Measurements from ENCODE around the gene TRAPPC11. TPM values are rescaled to one million over a fixed set of nuclear protein-coding genes. Genes with fewer than 3 reads are reported as not detected.

The TRAPPC11 gene
- polyA plus RNA-seq, 1 of the 3 experiments (the other 2 are of a cell fraction) = 18.8 TPM

DNA sequence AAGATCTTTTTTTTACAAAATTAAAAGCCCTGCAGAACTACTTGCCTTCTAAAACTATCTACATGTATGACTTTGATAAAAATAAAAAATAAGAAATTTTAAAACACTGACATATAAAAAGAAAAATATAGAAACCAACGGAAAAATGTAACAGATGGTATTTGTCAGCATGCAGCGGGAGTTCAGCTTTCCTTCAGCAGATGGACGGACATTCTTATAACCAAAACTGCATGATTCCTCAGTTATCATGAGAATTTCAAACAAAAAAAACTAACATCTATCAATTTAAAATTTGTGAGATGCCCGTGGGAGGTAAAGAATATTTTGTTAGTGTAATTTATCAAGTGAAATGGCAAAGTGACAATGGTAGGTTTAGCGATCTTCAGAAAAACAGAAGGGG, 23.4 kb upstream of the TRAPPC11 start:
- no peaks in the 10 kb centered on the region for H3K4me1 ChIP-seq (ENCODE audit: control insufficient read depth in 1 of 2, insufficient read depth in 2 of 2, low read depth in 1 of 2, low read length in 1 of 2)
- TF ChIP-seq, protein P1, sequence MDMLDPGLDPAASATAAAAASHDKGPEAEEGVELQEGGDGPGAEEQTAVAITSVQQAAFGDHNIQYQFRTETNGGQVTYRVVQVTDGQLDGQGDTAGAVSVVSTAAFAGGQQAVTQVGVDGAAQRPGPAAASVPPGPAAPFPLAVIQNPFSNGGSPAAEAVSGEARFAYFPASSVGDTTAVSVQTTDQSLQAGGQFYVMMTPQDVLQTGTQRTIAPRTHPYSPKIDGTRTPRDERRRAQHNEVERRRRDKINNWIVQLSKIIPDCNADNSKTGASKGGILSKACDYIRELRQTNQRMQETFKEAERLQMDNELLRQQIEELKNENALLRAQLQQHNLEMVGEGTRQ (IDR thresholded peaks at IDR 0.05; ENCODE audit: borderline replicate concordance, low read depth, low read length) = no peak
- TF ChIP-seq NRF1 (IDR thresholded peaks at IDR 0.05; ENCODE audit: low read depth, low read length) (no peak), TCF12 (IDR thresholded peaks at IDR 0.05) (no peak), RAD21 (IDR thresholded peaks at IDR 0.05; ENCODE audit: low read length) (no peak), MEF2A (IDR thresholded peaks at IDR 0.05; ENCODE audit: borderline replicate concordance, low read depth) (no peak), GATA2 (CRISPR knock-in tag; IDR thresholded peaks at IDR 0.05) (no peak), YY1 (IDR thresholded peaks at IDR 0.05; ENCODE audit: low read depth) (no peak), FOXM1 (IDR thresholded peaks at IDR 0.05; ENCODE audit: low read depth) (no peak), CHD2 (IDR thresholded peaks at IDR 0.05; ENCODE audit: low read length, partially characterized antibody) (no peak)
- TF ChIP-seq, protein P2, sequence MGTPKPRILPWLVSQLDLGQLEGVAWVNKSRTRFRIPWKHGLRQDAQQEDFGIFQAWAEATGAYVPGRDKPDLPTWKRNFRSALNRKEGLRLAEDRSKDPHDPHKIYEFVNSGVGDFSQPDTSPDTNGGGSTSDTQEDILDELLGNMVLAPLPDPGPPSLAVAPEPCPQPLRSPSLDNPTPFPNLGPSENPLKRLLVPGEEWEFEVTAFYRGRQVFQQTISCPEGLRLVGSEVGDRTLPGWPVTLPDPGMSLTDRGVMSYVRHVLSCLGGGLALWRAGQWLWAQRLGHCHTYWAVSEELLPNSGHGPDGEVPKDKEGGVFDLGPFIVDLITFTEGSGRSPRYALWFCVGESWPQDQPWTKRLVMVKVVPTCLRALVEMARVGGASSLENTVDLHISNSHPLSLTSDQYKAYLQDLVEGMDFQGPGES (IDR thresholded peaks at IDR 0.05; ENCODE audit: low read depth, low read length) = no peak
- TF ChIP-seq, protein P3, sequence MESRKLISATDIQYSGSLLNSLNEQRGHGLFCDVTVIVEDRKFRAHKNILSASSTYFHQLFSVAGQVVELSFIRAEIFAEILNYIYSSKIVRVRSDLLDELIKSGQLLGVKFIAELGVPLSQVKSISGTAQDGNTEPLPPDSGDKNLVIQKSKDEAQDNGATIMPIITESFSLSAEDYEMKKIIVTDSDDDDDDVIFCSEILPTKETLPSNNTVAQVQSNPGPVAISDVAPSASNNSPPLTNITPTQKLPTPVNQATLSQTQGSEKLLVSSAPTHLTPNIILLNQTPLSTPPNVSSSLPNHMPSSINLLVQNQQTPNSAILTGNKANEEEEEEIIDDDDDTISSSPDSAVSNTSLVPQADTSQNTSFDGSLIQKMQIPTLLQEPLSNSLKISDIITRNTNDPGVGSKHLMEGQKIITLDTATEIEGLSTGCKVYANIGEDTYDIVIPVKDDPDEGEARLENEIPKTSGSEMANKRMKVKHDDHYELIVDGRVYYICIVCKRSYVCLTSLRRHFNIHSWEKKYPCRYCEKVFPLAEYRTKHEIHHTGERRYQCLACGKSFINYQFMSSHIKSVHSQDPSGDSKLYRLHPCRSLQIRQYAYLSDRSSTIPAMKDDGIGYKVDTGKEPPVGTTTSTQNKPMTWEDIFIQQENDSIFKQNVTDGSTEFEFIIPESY (IDR thresholded peaks at IDR 0.05; ENCODE audit: borderline replicate concordance, low read depth) = no peak
- H3K4me2 ChIP-seq = no peak overlapping the region
- no peaks in the 10 kb centered on the region for H3K27me3 ChIP-seq (ENCODE audit: insufficient read depth)
- no peak overlapping the region for H3K27ac ChIP-seq (ENCODE audit: low read depth in 2 of 2, low read length in 1 of 2)
- no peaks in the 10 kb centered on the region for H3K9me2 ChIP-seq
- no peak overlapping the region for H2AFZ ChIP-seq (ENCODE audit: low read depth)
- H3K9me3 ChIP-seq = no peaks in the 10 kb centered on the region
- WGBS (ENCODE audit: low lambda C conversion rate) = 97% methylated on average over 5 of the region's 5 CpGs
- DNase-seq = no peak
- no peaks in the 10 kb centered on the region for H3K36me3 ChIP-seq (replicated peaks in 1 of 2; ENCODE audit: control insufficient read depth in 1 of 2, insufficient read depth in 2 of 2, low read length in 1 of 2)
- H3F3A ChIP-seq (replicated peaks; ENCODE audit: insufficient read depth) = no peaks in the 10 kb centered on the region
- no peak overlapping the region for H3K4me3 ChIP-seq (ENCODE audit: low read depth in 2 of 2, low read length in 1 of 2)
- no peaks in the 10 kb centered on the region for H4K20me1 ChIP-seq (ENCODE audit: insufficient read depth)
- ChIA-PET CTCF (no interaction called here), POLR2A (no interaction called here)
- no peak overlapping the region for H3K9ac ChIP-seq
- no peaks in the 10 kb centered on the region; the same call in 1 of the 2 replicates for H3K79me2 ChIP-seq (ENCODE audit: insufficient read depth)

DNA sequence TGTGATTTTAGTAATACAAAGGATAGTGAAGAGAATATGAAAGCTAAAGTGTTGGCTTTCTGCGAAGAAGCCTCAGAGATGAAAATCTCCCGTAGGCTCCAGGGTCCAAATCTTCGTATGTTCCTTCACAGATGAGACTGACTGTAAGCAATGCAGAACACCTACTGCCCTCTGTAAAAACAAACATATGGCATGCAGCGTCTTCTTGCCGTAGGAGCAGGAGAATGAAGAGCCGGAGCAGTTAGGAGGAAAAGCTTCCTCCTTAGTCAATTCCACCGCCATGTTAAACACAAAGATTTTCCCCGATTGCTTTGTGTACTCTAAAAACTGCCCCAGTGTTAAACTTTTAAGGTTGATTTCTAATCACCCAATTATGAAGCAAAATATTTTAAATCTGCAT, 22.6 kb upstream of the TRAPPC11 start:
- Histone ChIP-seq H3K79me2 (ENCODE audit: insufficient read depth) (no peaks in the 10 kb centered on the region; the same call in 1 of the 2 replicates), H3K27ac (ENCODE audit: low read depth in 2 of 2, low read length in 1 of 2) (no peak overlapping the region), H3K4me2 (no peak overlapping the region), H2AFZ (ENCODE audit: low read depth) (no peak overlapping the region), H3K36me3 (replicated peaks in 1 of 2; ENCODE audit: control insufficient read depth in 1 of 2, insufficient read depth in 2 of 2, low read length in 1 of 2) (peaks cover 2 to 3% of the 10 kb centered on the region in 2 experiments), H3K4me1 (ENCODE audit: control insufficient read depth in 1 of 2, insufficient read depth in 2 of 2, low read depth in 1 of 2, low read length in 1 of 2) (no peaks in the 10 kb centered on the region), H3K9me3 (no peaks in the 10 kb centered on the region), H3K4me3 (ENCODE audit: low read depth in 2 of 2, low read length in 1 of 2) (no peak overlapping the region), H3K9ac (no peak overlapping the region), H3F3A (replicated peaks; ENCODE audit: insufficient read depth) (no peaks in the 10 kb centered on the region), H3K9me2 (no peaks in the 10 kb centered on the region), H3K27me3 (ENCODE audit: insufficient read depth) (no peaks in the 10 kb centered on the region), H4K20me1 (ENCODE audit: insufficient read depth) (no peaks in the 10 kb centered on the region)
- 84% methylated on average over 8 of the region's 8 CpGs for WGBS (ENCODE audit: low lambda C conversion rate)
- POLR2A ChIA-PET = interaction anchor here (0.7 kb wide), 1 partner anchor 13 kb away, joined by 3 read pairs; no protein-coding TSS in a partner anchor
- no peak for DNase-seq
- CTCF ChIA-PET = no interaction called here
- TF ChIP-seq GABPA (IDR thresholded peaks at IDR 0.05; ENCODE audit: low read depth) (no peak), EP300 (IDR thresholded peaks at IDR 0.05; ENCODE audit: borderline replicate concordance in 1 of 2, low read depth in 1 of 2, low read length in 1 of 2) (no peak), GATA2 (CRISPR knock-in tag; IDR thresholded peaks at IDR 0.05) (no peak), YY1 (IDR thresholded peaks at IDR 0.05; ENCODE audit: low read depth) (no peak), SIN3A (IDR thresholded peaks at IDR 0.05; ENCODE audit: borderline replicate concordance, low read depth, low read length) (no peak)
- TF ChIP-seq, protein P4, sequence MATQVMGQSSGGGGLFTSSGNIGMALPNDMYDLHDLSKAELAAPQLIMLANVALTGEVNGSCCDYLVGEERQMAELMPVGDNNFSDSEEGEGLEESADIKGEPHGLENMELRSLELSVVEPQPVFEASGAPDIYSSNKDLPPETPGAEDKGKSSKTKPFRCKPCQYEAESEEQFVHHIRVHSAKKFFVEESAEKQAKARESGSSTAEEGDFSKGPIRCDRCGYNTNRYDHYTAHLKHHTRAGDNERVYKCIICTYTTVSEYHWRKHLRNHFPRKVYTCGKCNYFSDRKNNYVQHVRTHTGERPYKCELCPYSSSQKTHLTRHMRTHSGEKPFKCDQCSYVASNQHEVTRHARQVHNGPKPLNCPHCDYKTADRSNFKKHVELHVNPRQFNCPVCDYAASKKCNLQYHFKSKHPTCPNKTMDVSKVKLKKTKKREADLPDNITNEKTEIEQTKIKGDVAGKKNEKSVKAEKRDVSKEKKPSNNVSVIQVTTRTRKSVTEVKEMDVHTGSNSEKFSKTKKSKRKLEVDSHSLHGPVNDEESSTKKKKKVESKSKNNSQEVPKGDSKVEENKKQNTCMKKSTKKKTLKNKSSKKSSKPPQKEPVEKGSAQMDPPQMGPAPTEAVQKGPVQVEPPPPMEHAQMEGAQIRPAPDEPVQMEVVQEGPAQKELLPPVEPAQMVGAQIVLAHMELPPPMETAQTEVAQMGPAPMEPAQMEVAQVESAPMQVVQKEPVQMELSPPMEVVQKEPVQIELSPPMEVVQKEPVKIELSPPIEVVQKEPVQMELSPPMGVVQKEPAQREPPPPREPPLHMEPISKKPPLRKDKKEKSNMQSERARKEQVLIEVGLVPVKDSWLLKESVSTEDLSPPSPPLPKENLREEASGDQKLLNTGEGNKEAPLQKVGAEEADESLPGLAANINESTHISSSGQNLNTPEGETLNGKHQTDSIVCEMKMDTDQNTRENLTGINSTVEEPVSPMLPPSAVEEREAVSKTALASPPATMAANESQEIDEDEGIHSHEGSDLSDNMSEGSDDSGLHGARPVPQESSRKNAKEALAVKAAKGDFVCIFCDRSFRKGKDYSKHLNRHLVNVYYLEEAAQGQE (IDR thresholded peaks at IDR 0.05; ENCODE audit: low read depth, low read length) = no peak
- TF ChIP-seq, protein P5, sequence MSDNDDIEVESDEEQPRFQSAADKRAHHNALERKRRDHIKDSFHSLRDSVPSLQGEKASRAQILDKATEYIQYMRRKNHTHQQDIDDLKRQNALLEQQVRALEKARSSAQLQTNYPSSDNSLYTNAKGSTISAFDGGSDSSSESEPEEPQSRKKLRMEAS (IDR thresholded peaks at IDR 0.05; ENCODE audit: low read depth) = no peak
- TF ChIP-seq, protein P6, sequence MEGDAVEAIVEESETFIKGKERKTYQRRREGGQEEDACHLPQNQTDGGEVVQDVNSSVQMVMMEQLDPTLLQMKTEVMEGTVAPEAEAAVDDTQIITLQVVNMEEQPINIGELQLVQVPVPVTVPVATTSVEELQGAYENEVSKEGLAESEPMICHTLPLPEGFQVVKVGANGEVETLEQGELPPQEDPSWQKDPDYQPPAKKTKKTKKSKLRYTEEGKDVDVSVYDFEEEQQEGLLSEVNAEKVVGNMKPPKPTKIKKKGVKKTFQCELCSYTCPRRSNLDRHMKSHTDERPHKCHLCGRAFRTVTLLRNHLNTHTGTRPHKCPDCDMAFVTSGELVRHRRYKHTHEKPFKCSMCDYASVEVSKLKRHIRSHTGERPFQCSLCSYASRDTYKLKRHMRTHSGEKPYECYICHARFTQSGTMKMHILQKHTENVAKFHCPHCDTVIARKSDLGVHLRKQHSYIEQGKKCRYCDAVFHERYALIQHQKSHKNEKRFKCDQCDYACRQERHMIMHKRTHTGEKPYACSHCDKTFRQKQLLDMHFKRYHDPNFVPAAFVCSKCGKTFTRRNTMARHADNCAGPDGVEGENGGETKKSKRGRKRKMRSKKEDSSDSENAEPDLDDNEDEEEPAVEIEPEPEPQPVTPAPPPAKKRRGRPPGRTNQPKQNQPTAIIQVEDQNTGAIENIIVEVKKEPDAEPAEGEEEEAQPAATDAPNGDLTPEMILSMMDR (IDR thresholded peaks at IDR 0.05) = no peak
